Measurements from ENCODE around the gene UBE2M.

GRCh38 chr19:58522709-58523108 lies 35.7 kb downstream of the UBE2M start:
- TF ChIP-seq CTCF (conservative IDR thresholded peaks at IDR 0.05; ENCODE audit: low read length) = no peak
- TF ChIP-seq EZH2phosphoT487 (IDR thresholded peaks at IDR 0.05; ENCODE audit: borderline replicate concordance) = no peak

All from Loucy (cell line).